Esophagus squamous epithelium (tissue), 4 donors: Measurements from ENCODE around the gene POLN.

ENCODE experiments used
- CTCF ChIP-seq, 6 experiments: fragments of 450-650 bp in 4 of 6; fragments of 200-600 bp in 2 of 6; sonication (generic) in 2 of 6; IDR thresholded peaks; one replicate each; pipeline ENCODE4 v1.5.1; 2016 to 2019; ENCODE audit warnings: antibody characterized with exemption in 6 of 6, mild to moderate bottlenecking in 4 of 6, moderate library complexity in 4 of 6
- POLR2A ChIP-seq, 4 donors: fragments of 450-650 bp; IDR thresholded peaks; one replicate each; pipeline ENCODE4 v1.6.1; 2017; ENCODE audit warnings: antibody characterized with exemption in 4 of 4, mild to moderate bottlenecking in 4 of 4, moderate library complexity in 3 of 4

GRCh38 chr4:2276581-2277325 lies 34.8 kb upstream of the POLN start:
- no peak for TF ChIP-seq CTCF (IDR thresholded peaks at IDR 0.05)
- TF ChIP-seq POLR2A (IDR thresholded peaks at IDR 0.05) = no peak
